GM18909 (cell line): ENCODE data around the gene POFUT1.
A peak's percentile ranks its signal among the peaks of the same experiment; 100 is the strongest.

ENCODE experiments used
- ATAC-seq: cut with Tn5 transposase; IDR thresholded peaks from one replicate; pipeline ENCODE4 v1.9.1; 2021; ENCODE audit warnings: mild to moderate bottlenecking; ENCODE audit not compliant: unreplicated experiment, poor library complexity

POFUT1 gene

DNA sequence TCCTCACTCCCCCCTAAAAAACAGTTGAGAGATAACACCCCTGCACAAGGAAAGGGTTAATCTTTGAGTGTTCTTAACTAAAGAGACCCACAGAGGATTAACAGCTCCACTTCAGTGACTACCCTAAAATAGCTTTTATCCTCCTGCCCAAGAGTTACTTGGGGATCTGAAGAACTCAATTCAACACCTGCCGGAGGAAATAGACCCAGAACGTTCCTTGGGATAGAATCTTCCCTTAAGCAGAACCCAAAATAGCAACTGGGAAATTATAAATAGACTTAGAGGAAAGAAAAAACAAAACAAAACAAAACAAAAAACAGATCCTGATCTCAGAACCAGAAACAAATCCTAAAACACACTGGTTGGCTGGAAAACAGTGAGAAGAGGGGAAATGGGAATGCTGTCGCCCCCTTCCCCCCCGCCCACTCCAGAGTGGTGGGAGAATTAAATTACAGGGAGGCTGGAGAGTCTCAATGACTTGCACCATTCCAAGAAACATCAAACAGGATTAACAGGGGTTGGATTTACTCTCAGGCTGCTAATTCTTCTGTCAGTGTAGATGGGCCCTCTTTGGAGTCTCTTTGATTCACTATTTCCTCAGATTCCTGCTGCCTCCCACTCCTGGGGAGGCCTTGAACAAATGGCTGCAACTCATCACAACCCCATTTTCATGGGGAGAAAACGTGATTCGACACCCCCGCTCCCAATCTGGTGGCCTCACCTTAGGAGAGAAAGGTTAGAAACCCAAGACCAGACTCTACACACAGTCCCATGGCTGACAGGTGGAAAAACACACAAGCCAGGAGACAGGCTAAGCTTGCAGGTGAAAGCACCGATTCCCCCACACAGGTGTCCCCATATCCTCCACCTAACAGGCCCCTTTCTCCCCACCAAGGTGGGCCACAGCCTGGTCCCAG lies 1.6 kb upstream of the POFUT1 start:
- no peak for ATAC-seq

DNA sequence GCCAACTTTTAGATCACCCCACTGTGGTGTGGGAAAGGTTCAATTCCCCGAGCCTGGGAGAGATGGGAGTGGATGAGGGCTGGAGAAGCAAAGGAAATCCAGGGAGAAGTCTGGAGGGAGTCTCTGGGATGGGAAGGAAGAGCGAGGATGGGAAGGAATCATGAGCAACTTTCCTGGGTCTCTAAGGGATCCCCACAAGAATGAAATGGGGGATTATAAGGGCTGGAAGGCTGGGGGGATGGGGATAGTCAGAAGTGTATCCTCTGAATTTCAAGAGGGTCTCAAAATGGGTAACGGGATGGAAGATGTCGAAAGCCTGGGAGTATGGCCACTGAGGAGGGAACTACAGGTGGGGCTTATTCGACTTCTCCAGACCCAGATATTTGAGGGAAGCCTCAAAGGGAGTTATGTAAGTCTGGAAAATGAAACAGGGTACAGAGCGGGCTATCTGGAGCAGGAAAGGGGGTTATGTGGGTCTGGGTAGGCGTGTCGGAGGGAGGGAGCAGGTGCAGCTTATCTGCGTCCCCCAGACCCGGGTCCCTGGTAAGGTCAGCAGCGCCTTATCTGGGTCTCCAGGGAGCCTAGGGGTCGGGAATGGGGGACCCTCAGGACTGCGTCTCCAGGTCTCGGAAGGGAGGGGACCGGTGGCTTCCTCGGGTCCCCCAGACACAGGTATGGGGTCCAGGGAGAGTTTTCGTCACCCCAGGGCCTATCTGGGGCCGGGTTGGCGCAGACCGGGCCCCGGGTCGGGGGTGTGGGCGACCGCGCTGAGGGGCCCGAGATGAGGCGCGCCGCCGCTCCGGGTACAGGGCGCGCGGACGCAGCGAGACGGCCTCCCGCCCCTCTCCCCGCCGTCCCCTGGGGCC lies 687 bp upstream of the POFUT1 start:
- peak; percentile 7 for ATAC-seq

- ATAC-seq: no peak
Observed at GRCh38 chr20:32208499-32209154, 947 bp downstream of the POFUT1 start.

GRCh38 chr20:32209850-32210605 lies 2.3 kb downstream of the POFUT1 start:
- ATAC-seq: no peak

DNA sequence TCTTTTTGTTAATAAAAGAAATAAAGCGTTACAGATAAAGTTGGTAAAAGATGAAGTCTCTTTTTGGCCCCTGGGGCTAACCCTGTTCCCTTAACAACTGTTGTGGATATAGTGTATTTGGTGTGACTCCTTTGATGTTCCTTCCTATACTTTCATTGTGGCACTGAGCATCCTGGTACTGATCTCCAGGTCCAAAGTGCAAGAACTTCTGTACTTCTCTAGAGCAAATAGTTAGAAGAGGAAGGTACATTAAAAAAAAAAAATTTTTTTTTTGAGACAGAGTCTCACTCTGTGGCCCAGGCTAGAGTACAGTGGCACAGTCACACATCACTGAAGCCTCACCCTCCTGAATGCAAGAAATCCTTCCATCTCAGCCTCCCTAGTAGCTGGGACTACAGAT lies 6.2 kb downstream of the POFUT1 start:
- no peak for ATAC-seq

GRCh38 chr20:32215147-32215546 lies 7.5 kb downstream of the POFUT1 start:
- no peak for ATAC-seq

- ATAC-seq: no peak
Observed at GRCh38 chr20:32215729-32216128, 8.0 kb downstream of the POFUT1 start.

- no peak for ATAC-seq
Observed at GRCh38 chr20:32216179-32217142, 8.8 kb downstream of the POFUT1 start.

DNA sequence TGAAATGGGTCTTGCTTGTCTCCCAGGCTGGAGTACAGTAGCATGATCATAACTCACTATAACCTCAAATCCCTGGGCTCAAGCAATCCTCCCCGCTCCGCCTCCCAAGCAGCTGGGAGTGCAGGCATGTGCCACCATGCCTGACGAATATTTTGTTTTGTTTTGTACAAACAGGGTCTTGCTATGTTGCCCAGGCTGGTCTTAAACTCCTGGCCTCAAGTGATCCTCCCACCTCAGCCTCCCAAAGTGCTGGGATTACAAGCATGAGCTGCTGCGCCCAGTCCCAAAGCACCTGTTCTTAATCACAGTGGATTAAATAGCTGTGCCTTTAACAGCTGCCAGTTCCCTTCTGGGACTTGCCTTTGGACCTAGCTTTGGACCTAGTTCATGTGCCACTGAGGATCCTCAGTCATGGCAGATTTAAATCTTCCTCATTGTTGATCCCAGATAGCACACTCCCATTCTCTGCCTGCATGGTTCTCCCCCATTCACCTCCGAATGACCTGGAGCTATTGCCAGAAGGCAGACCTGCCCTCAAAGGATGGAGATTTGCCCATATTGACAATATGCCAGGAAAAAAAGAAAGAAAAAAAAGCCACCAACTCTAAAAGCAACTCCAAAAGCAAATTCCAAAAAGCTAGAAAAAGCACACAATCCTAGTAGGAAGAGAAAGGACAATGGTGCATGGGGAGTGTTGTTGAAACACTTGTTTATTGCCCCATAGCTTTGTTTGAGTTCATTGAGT lies 10.6 kb downstream of the POFUT1 start:
- ATAC-seq: no peak

GRCh38 chr20:32224463-32224862 lies 16.8 kb downstream of the POFUT1 start:
- no peak for ATAC-seq

- ATAC-seq: no peak
Observed at GRCh38 chr20:32226391-32226790, 18.7 kb downstream of the POFUT1 start.

DNA sequence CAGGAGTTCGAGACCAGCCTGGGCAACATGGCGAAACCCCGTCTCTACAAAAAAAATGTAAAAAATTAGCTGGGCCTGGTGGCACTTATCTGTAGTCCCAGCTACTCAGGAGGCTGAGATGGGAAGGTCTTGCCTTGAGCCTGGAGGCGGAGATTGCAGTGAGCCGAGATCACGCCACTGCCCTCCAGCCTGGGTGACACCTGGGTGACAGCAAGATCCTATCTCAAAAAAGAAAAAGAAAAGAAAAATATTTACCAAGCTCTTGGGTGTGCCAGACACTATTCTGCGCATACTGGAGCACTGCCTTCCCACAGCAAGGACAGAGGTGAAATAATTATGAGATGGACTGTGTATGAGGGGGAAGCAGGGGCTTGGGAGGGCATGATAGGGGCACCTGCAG lies 19.6 kb downstream of the POFUT1 start:
- ATAC-seq: no peak

GRCh38 chr20:32227744-32228688 lies 20.3 kb downstream of the POFUT1 start:
- ATAC-seq: no peak

- ATAC-seq: no peak
Observed at GRCh38 chr20:32229251-32229747, 21.6 kb downstream of the POFUT1 start.

DNA sequence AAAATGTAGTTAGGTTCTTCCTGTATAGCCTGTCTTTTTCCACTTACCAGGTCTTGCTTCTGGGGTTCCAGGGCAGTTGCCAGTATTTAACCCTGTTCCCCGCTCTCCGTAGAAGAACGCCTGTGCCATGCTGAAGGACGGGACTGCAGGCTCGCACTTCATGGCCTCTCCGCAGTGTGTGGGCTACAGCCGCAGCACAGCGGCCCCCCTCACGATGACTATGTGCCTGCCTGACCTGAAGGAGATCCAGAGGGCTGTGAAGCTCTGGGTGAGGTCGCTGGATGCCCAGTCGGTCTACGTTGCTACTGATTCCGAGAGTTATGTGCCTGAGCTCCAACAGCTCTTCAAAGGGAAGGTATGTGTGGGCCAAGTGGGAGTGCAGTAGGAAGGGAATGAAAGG lies 23.0 kb downstream of the POFUT1 start:
- no peak for ATAC-seq

DNA sequence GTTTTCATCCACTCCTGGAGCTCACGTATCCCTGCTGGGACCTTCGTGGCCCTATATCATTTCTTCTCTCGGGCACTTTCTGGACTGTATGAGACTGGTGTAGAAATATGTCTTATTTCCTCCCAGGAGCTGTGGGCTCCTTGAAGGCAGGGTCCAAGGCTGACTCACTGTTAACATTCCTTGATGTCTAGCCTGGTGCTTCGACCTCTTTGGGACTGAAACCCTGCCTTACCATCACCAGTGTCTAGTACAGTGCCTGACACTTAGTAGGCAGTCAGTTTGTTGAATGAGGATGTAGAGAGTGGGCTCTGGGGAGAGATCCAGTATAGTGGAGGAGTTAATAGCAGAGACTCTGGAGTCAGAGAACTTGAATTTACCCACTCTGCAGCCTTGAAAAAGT lies 23.6 kb downstream of the POFUT1 start:
- ATAC-seq: no peak

GRCh38 chr20:32231847-32232246 lies 24.2 kb downstream of the POFUT1 start:
- ATAC-seq: no peak
